Neuron (in vitro differentiated cells): ENCODE results near the gene UBA1.

Source experiments
- H2AFZ ChIP-seq: one replicate; pipeline ENCODE4 v1.6.1; 2013; ENCODE audit warnings: low read depth, mild to moderate bottlenecking, inconsistent platforms, low read length, moderate library complexity
- H3K27me3 ChIP-seq: one replicate; pipeline ENCODE4 v1.6.1; 2013; ENCODE audit warnings: low read length; ENCODE audit not compliant: insufficient read depth
- H3K36me3 ChIP-seq: one replicate; pipeline ENCODE4 v1.6.1; 2013; ENCODE audit warnings: low read length; ENCODE audit not compliant: insufficient read depth
- H3K4me1 ChIP-seq: one replicate; pipeline ENCODE4 v1.6.1; 2013; ENCODE audit warnings: low read length; ENCODE audit not compliant: insufficient read depth
- H3K4me3 ChIP-seq: 2 replicates; pipeline ENCODE4 v1.5.1; 2013; ENCODE audit warnings: mild to moderate bottlenecking, low read length, moderate library complexity
- H3K9me3 ChIP-seq: one replicate; pipeline ENCODE4 v1.6.1; 2013; ENCODE audit warnings: low read length

UBA1 gene

DNA sequence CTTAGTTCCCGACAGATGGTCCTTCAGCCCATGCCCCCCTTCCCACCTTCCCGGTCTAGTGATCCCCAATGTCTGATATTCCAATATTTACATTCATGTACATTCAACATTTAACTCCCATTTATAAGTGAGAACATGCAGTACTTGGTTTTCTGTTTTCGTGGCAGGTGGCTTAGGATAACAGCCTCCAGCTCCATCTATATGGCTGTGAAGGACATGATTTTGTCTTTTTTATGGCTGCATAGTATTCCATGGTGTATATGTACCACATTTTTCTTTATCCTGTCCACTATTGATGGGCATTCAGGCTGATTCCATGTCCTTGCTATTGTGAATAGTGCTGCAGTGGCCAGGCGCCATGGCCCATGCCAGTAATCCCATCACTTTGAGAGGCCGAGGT is 34.8 kb upstream of the UBA1 start:
- Histone ChIP-seq H3K4me1 (no peaks in the 10 kb centered on the region), H3K4me3 (no peak overlapping the region), H3K36me3 (peaks cover 22% of the 10 kb centered on the region), H3K27me3 (no peaks in the 10 kb centered on the region), H3K9me3 (peaks cover 17% of the 10 kb centered on the region), H2AFZ (no peak overlapping the region)

DNA sequence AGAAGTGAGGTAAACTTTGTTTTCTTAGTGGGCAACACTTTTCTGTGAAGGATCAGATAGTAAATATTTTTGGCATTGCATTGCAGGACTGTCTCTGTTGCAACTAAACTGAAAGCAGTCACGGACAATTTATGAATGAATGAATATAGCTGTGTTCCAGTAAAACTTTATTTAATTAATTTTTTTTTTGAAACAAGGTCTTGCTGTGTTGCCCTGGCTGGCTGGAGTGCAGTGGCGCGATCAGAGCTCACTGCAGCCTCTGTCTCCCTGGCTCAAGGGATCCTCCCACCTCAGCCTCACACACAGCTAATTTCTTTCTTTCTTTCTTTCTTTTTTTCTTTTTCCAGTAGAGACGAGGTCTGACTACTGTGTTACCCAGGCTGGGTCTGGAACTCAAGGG is 32.8 kb upstream of the UBA1 start:
- no peak overlapping the region for H3K4me3 ChIP-seq
- peaks cover 23% of the 10 kb centered on the region for H3K36me3 ChIP-seq
- no peaks in the 10 kb centered on the region for H3K27me3 ChIP-seq
- peaks cover 21% of the 10 kb centered on the region for H3K9me3 ChIP-seq
- H3K4me1 ChIP-seq, result no peaks in the 10 kb centered on the region
- H2AFZ ChIP-seq, result no peak overlapping the region

DNA sequence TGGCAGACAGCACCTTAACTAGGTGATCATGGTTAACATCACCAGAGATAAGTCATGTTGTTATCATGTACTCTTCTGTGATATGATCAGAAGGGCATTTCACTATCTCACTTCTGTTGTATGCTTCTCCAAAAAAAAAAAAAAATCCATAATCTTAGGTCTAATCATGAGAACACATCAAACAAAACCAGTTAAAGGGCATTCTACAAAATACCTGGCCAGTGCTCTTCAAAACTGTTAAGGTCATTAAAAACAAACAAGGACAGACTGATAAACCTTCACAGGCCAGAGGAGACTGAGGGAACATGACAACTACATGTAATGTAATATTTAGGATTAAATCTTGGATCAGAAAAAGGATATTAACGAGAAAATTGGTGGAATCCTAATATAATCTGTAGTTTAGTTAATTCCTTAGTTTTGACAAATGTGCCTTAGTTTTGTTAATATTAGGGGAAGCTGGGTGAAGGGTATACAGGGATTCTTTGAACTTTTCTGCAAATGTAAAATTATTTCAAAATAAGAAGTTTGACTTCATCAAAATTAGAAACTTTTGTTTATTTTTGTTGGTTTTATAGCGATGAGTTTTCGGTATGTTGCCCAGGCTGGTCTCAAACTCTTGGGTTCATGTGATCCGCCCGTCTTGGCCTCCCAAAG is 30.6 kb upstream of the UBA1 start:
- H3K27me3 ChIP-seq, result peaks cover 3% of the 10 kb centered on the region
- H3K4me1 ChIP-seq, result no peaks in the 10 kb centered on the region
- no peak overlapping the region for H2AFZ ChIP-seq
- H3K9me3 ChIP-seq, result peaks cover 13% of the 10 kb centered on the region
- peaks cover 14% of the 10 kb centered on the region for H3K36me3 ChIP-seq
- H3K4me3 ChIP-seq, result no peak overlapping the region

- H3K36me3 ChIP-seq, result peaks cover 19% of the 10 kb centered on the region
- peaks cover 8% of the 10 kb centered on the region for H3K27me3 ChIP-seq
- H3K9me3 ChIP-seq, result peaks cover 6% of the 10 kb centered on the region
- H3K4me1 ChIP-seq, result no peaks in the 10 kb centered on the region
- H3K4me3 ChIP-seq, result no peak overlapping the region
- H2AFZ ChIP-seq, result no peak overlapping the region
Observed at GRCh38 chrX:47164420-47164819, 29.2 kb upstream of the UBA1 start.

- peaks cover 14% of the 10 kb centered on the region for H3K27me3 ChIP-seq
Observed at GRCh38 chrX:47166126-47166525, 27.5 kb upstream of the UBA1 start.

DNA sequence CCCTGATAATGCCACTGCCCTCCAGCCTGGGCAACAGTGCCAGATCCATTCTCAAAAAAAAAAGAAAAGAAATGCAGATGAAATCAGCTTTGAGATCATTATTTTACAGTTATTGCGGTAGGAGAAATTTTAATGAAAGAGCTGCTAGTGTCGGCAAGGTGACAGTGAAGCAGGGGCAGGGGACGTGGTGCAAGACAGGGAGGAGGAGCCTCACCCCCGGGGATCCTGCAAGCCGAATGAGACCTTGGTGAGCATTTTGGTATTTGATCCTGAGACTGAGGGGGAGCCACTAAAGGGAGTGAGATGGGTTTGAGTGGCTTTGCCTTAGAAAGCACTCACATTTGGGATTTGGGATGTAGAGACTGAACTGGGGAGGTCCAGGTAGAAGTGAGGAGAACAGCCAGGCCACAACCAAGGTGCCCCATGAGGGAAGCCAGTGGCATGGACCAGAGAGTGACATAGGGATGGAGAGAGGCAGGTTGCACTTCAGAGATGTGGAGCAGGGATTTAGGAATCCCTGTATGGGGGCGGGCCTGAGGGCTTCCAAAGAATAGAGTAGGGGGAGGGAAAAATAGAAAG is 25.0 kb upstream of the UBA1 start:
- H2AFZ ChIP-seq, result no peak overlapping the region
- H3K9me3 ChIP-seq, result peaks cover 6% of the 10 kb centered on the region
- no peak overlapping the region for H3K4me3 ChIP-seq
- H3K27me3 ChIP-seq, result peaks cover 24% of the 10 kb centered on the region
- no peaks in the 10 kb centered on the region for H3K4me1 ChIP-seq
- peaks cover 31% of the 10 kb centered on the region for H3K36me3 ChIP-seq

More at GRCh38 chrX:47166126-47166525, 27.5 kb upstream of the UBA1 start:
- peaks cover 6% of the 10 kb centered on the region for H3K9me3 ChIP-seq
- H2AFZ ChIP-seq, result no peak overlapping the region
- no peaks in the 10 kb centered on the region for H3K4me1 ChIP-seq
- peaks cover 23% of the 10 kb centered on the region for H3K36me3 ChIP-seq
- H3K4me3 ChIP-seq, result no peak overlapping the region

- Histone ChIP-seq H3K36me3 (peaks cover 35% of the 10 kb centered on the region), H3K27me3 (peaks cover 27% of the 10 kb centered on the region), H2AFZ (no peak overlapping the region), H3K9me3 (peaks cover 5% of the 10 kb centered on the region), H3K4me1 (no peaks in the 10 kb centered on the region), H3K4me3 (no peak overlapping the region)
Observed at GRCh38 chrX:47169273-47169672, 24.4 kb upstream of the UBA1 start.

GRCh38 chrX:47169726-47170515 is 23.7 kb upstream of the UBA1 start:
- Histone ChIP-seq H3K4me1 (no peaks in the 10 kb centered on the region), H2AFZ (no peak overlapping the region), H3K4me3 (no peak overlapping the region), H3K36me3 (peaks cover 31% of the 10 kb centered on the region), H3K27me3 (peaks cover 27% of the 10 kb centered on the region), H3K9me3 (peaks cover 2% of the 10 kb centered on the region)

DNA sequence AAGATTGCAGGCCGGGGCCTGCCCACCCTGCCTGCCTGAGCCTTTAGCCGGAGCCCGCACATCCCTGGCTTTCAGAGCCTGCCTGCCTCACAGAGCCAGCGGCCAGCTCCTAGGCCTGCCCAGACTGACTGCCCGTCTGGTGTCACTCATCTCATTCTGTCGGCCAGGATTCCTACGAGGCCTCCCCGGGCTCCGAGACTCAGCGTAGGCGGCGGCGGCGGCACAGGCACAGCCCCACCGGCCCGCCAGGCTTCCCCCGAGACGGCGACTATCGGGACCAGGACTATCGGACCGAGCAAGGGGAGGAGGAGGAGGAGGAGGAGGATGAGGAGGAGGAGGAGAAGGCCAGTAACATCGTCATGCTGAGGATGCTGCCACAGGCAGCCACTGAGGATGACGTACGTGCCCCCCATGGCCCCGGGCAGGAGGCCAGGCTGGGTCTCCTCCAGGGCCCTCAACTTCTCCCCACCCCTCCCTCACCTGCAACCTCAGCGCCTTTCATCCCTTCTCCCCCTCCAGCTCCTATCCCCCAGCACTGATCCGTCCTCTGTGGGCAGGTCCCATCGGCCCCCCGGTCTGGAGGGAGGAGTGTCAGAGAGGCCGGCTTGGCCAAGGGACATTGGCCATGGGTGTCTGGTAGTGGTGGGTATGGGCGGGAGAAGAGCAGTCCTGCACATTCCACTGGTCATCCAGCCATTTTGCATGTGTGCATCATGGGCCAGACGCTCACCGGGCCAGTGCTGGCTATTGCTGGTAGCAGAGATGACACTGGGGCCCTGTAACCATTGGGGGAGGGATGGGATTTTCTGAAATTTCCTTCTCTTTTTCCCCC is 22.6 kb upstream of the UBA1 start:
- no peak overlapping the region for H3K4me3 ChIP-seq
- peaks cover 33% of the 10 kb centered on the region for H3K36me3 ChIP-seq
- H3K4me1 ChIP-seq, result no peaks in the 10 kb centered on the region
- H2AFZ ChIP-seq, result no peak overlapping the region
- H3K27me3 ChIP-seq, result peaks cover 27% of the 10 kb centered on the region
- peaks cover 2% of the 10 kb centered on the region for H3K9me3 ChIP-seq

GRCh38 chrX:47171996-47172395 is 21.6 kb upstream of the UBA1 start:
- H3K36me3 ChIP-seq, result peaks cover 38% of the 10 kb centered on the region
- H3K4me1 ChIP-seq, result no peaks in the 10 kb centered on the region
- no peak overlapping the region for H2AFZ ChIP-seq
- H3K4me3 ChIP-seq, result no peak overlapping the region
- no peaks in the 10 kb centered on the region for H3K9me3 ChIP-seq
- peaks cover 24% of the 10 kb centered on the region for H3K27me3 ChIP-seq

- Histone ChIP-seq H3K9me3 (no peaks in the 10 kb centered on the region), H3K27me3 (peaks cover 24% of the 10 kb centered on the region), H3K4me1 (no peaks in the 10 kb centered on the region), H3K4me3 (no peak overlapping the region), H2AFZ (no peak overlapping the region), H3K36me3 (peaks cover 40% of the 10 kb centered on the region)
Observed at GRCh38 chrX:47172549-47172948, 21.1 kb upstream of the UBA1 start.

GRCh38 chrX:47172971-47173792 is 20.4 kb upstream of the UBA1 start:
- Histone ChIP-seq H3K4me1 (no peaks in the 10 kb centered on the region), H3K4me3 (no peak overlapping the region), H3K36me3 (peaks cover 46% of the 10 kb centered on the region), H2AFZ (no peak overlapping the region), H3K9me3 (no peaks in the 10 kb centered on the region), H3K27me3 (peaks cover 28% of the 10 kb centered on the region)
